ENCODE measurements around the gene COG1. TPM values are rescaled to one million over a fixed set of nuclear protein-coding genes. Genes with fewer than 3 reads are reported as not detected.

The COG1 gene
- total RNA-seq, 1 donor from 2014 or later, result 11.7 TPM

DNA sequence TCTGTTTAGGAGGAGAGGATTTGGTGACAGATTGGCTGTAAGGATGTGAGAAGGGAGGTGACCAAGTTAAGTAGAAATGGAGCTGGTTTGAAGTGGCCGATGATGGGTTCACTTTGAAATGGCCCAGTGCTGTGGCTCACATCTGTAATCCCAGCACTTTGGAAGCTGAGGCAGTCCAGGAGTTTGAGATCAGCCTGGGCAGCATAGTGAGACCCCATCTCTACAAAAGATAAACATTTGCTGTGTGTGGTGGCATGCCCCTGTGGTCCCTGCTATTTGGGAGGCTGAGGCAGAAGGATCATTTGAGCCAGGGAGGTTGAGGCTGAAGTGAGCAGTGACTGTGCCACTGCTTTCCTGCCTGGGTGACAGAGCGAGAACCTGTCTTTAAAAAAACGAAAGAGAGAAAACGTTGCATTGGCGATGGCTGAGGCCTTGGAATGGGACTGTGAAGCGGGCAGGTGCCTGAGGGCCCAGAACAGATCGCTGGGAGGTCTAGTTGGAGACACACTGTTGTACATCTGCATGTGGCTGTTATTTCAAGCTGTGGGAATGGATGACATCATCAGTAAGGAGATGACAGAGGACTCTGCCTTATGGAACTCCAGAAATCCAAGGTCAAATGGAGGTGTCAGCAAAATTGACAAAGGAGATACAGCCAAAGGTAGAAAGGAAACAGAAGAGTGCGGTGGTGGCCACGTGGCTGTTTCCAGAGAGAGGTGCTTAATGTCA, 5.5 kb downstream of the COG1 start:
- Histone ChIP-seq H3K27ac (no peak overlapping the region), H3K27me3 (no peaks in the 10 kb centered on the region), H3F3A (ENCODE audit: low read depth) (peaks cover 11% of the 10 kb centered on the region), H3K9me3 (ENCODE audit: low read depth) (no peaks in the 10 kb centered on the region), H3K79me2 (ENCODE audit: low read depth) (peaks cover 14% of the 10 kb centered on the region), H3K4me3 (no peak overlapping the region), H3K36me3 (peaks cover 6% of the 10 kb centered on the region), H3K4me2 (no peak overlapping the region), H2AFZ (replicated peaks) (no peak overlapping the region), H4K20me1 (ENCODE audit: low read depth) (peaks cover 9% of the 10 kb centered on the region), H3K4me1 (no peaks in the 10 kb centered on the region), H3K9ac (no peak overlapping the region)
- peaks cover 13% of the 10 kb centered on the region for H3K4me1 Mint-ChIP-seq
- peak overlapping the region; percentile 74 for H3K27ac Mint-ChIP-seq
- no peak for DNase-seq (ENCODE audit: low spot score)
- H3K27me3 Mint-ChIP-seq (ENCODE audit: insufficient read depth, low read depth), result peaks cover 17% of the 10 kb centered on the region
- TF ChIP-seq EZH2 (IDR thresholded peaks at IDR 0.05), result no peak
- TF ChIP-seq EZH2phosphoT487 (IDR thresholded peaks at IDR 0.05), result no peak
- TF ChIP-seq, protein P1, sequence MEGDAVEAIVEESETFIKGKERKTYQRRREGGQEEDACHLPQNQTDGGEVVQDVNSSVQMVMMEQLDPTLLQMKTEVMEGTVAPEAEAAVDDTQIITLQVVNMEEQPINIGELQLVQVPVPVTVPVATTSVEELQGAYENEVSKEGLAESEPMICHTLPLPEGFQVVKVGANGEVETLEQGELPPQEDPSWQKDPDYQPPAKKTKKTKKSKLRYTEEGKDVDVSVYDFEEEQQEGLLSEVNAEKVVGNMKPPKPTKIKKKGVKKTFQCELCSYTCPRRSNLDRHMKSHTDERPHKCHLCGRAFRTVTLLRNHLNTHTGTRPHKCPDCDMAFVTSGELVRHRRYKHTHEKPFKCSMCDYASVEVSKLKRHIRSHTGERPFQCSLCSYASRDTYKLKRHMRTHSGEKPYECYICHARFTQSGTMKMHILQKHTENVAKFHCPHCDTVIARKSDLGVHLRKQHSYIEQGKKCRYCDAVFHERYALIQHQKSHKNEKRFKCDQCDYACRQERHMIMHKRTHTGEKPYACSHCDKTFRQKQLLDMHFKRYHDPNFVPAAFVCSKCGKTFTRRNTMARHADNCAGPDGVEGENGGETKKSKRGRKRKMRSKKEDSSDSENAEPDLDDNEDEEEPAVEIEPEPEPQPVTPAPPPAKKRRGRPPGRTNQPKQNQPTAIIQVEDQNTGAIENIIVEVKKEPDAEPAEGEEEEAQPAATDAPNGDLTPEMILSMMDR (IDR thresholded peaks at IDR 0.05), result no peak
- H3K9me3 Mint-ChIP-seq, result no peaks in the 10 kb centered on the region
- H3K36me3 Mint-ChIP-seq, result peaks cover 62% of the 10 kb centered on the region
- H3K4me3 Mint-ChIP-seq, result no peak overlapping the region

DNA sequence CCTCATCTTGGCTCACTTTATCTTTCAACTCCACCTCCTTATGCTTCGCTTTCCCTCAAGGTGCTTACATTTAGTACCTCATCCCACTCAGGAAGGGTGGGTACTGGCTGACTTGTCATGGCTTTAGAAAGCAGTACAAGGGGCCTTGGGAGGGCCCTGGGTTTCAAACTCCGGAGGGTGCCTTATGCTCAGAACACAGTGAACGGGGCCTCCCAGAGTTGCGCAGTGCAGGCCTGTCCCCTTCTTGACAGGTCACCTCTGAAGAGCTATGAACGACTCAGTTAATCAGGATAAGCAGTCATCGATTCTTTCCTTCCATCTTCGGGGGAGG, 6.0 kb downstream of the COG1 start:
- Histone ChIP-seq H3K27ac (no peak overlapping the region), H3K79me2 (ENCODE audit: low read depth) (peaks cover 10% of the 10 kb centered on the region), H3K27me3 (no peaks in the 10 kb centered on the region), H3K4me2 (no peak overlapping the region), H3K36me3 (peaks cover 6% of the 10 kb centered on the region), H2AFZ (replicated peaks) (no peak overlapping the region), H3K9ac (no peak overlapping the region), H3F3A (ENCODE audit: low read depth) (peaks cover 11% of the 10 kb centered on the region), H3K4me3 (no peak overlapping the region), H3K4me1 (no peaks in the 10 kb centered on the region), H3K9me3 (ENCODE audit: low read depth) (no peaks in the 10 kb centered on the region), H4K20me1 (ENCODE audit: low read depth) (peaks cover 9% of the 10 kb centered on the region)
- H3K4me1 Mint-ChIP-seq, result peaks cover 8% of the 10 kb centered on the region
- no peak overlapping the region for H3K27ac Mint-ChIP-seq
- no peak overlapping the region for H3K4me3 Mint-ChIP-seq
- no peaks in the 10 kb centered on the region for H3K9me3 Mint-ChIP-seq
- H3K36me3 Mint-ChIP-seq, result peaks cover 66% of the 10 kb centered on the region
- TF ChIP-seq, protein P1 (IDR thresholded peaks at IDR 0.05), result no peak
- no peak for TF ChIP-seq EZH2phosphoT487 (IDR thresholded peaks at IDR 0.05)
- no peak for TF ChIP-seq EZH2 (IDR thresholded peaks at IDR 0.05)
- DNase-seq (ENCODE audit: low spot score), result no peak
- H3K27me3 Mint-ChIP-seq (ENCODE audit: insufficient read depth, low read depth), result peaks cover 12% of the 10 kb centered on the region

DNA sequence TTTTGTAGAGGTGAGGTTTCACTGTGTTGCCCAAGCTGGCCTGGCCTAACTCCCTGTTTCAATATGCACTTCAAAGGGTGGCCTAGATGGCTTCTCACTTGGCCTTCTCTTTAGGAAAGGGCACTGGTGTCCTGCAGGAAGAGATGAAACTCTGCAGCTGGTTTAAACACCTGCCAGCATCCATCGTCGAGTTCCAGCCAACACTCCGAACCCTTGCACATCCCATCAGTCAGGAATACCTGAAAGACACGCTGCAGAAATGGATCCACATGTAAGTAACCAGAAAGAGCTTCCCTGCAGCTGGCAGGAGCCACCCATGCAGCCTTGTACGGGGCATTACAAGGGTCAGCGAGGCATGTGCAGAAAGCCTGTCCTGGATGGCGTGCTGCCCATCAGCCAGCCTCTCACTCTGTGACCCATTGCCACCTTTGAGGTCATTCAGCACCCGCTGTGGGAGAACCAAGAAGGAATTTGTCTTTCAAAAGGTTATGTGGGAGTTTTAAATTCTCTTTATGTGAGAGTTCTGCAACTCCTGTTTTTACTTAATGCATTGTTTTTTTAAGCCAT, 7.0 kb downstream of the COG1 start:
- Mint-ChIP-seq H3K4me1 (peaks cover 3% of the 10 kb centered on the region), H3K27me3 (ENCODE audit: insufficient read depth, low read depth) (peaks cover 12% of the 10 kb centered on the region), H3K9me3 (no peaks in the 10 kb centered on the region), H3K4me3 (no peak overlapping the region), H3K27ac (no peak overlapping the region), H3K36me3 (peaks cover 68% of the 10 kb centered on the region)
- no peak for DNase-seq (ENCODE audit: low spot score)
- Histone ChIP-seq H3K79me2 (ENCODE audit: low read depth) (peaks cover 4% of the 10 kb centered on the region), H4K20me1 (ENCODE audit: low read depth) (peaks cover 4% of the 10 kb centered on the region), H3K9ac (no peak overlapping the region), H3F3A (ENCODE audit: low read depth) (peaks cover 11% of the 10 kb centered on the region), H2AFZ (replicated peaks) (no peak overlapping the region), H3K36me3 (peaks cover 6% of the 10 kb centered on the region), H3K4me3 (no peak overlapping the region), H3K4me1 (no peaks in the 10 kb centered on the region), H3K27me3 (no peaks in the 10 kb centered on the region), H3K27ac (no peak overlapping the region), H3K9me3 (ENCODE audit: low read depth) (no peaks in the 10 kb centered on the region), H3K4me2 (no peak overlapping the region)
- no peak for TF ChIP-seq EZH2phosphoT487 (IDR thresholded peaks at IDR 0.05)
- no peak for TF ChIP-seq EZH2 (IDR thresholded peaks at IDR 0.05)

DNA sequence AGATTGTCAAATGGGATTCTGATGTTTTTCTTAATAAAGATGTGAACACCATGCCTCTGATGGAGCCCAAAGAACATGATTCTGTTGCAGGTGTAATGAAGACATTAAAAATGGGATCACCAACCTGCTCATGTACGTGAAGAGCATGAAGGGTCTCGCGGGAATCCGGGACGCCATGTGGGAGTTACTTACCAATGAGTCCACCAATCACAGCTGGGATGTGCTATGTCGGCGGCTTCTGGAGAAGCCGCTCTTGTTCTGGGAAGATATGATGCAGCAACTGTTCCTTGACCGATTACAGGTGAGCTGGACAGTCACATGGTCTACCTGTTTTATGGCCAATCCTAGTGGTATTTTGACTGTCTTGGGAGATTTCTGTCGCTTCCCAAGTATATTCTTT, 7.6 kb downstream of the COG1 start:
- H2AFZ ChIP-seq (replicated peaks), result no peak overlapping the region
- Mint-ChIP-seq H3K27me3 (ENCODE audit: insufficient read depth, low read depth) (peaks cover 12% of the 10 kb centered on the region), H3K27ac (peak overlapping the region; percentile 39), H3K9me3 (no peaks in the 10 kb centered on the region), H3K36me3 (peaks cover 72% of the 10 kb centered on the region), H3K4me1 (no peaks in the 10 kb centered on the region), H3K4me3 (no peak overlapping the region)
- H3K27ac ChIP-seq, result no peak overlapping the region
- H3K4me3 ChIP-seq, result no peak overlapping the region
- no peaks in the 10 kb centered on the region for H3K9me3 ChIP-seq (ENCODE audit: low read depth)
- H3K36me3 ChIP-seq, result peaks cover 6% of the 10 kb centered on the region
- no peaks in the 10 kb centered on the region for H3K4me1 ChIP-seq
- no peaks in the 10 kb centered on the region for H4K20me1 ChIP-seq (ENCODE audit: low read depth)
- no peak for TF ChIP-seq EZH2 (IDR thresholded peaks at IDR 0.05)
- TF ChIP-seq, protein P1 (IDR thresholded peaks at IDR 0.05), result no peak
- TF ChIP-seq EZH2phosphoT487 (IDR thresholded peaks at IDR 0.05), result no peak
- no peak for DNase-seq (ENCODE audit: low spot score)
- no peaks in the 10 kb centered on the region for H3K79me2 ChIP-seq (ENCODE audit: low read depth)
- H3F3A ChIP-seq (ENCODE audit: low read depth), result peaks cover 11% of the 10 kb centered on the region
- H3K27me3 ChIP-seq, result no peaks in the 10 kb centered on the region
- no peak overlapping the region for H3K4me2 ChIP-seq
- H3K9ac ChIP-seq, result no peak overlapping the region
